BJ (cell line): Measurements from ENCODE around the gene NTNG1. TPM values are rescaled to one million over a fixed set of nuclear protein-coding genes. Genes with fewer than 3 reads are reported as not detected.

Source experiments
- CTCF ChIA-PET: fragments of 350-600 bp; formaldehyde crosslinking; extraction: SDS; loops from one replicate; lab custom pipeline; 2021; ENCODE audit warnings: antibody characterized with exemption, inconsistent platforms; lab: Yijun Ruan, JAX
- POLR2A ChIA-PET: fragments of 300-600 bp; sonication (Branson Sonifier 250); formaldehyde crosslinking; extraction: SDS; loops from one replicate; lab custom pipeline; 2021; ENCODE audit warnings: antibody characterized with exemption; lab: Charles Lee
- DNase-seq: peaks from one replicate; pipeline ENCODE4 v3.0.0-alpha.2; 2011; ENCODE audit warnings: low read depth
- H3K27me3 ChIP-seq: 2 replicates; pipeline ENCODE4 v1.6.0; 2011; ENCODE audit warnings: low read length; ENCODE audit not compliant: control insufficient read depth, insufficient read depth
- H3K36me3 ChIP-seq: 2 replicates; pipeline ENCODE4 v1.5.1; 2011; ENCODE audit warnings: low read length; ENCODE audit not compliant: control insufficient read depth, insufficient read depth
- H3K4me3 ChIP-seq: 2 replicates; pipeline ENCODE4 v1.5.1; 2011; ENCODE audit warnings: low read depth, mild to moderate bottlenecking, control low read depth, low read length
- CTCF ChIP-seq: IDR thresholded peaks from 2 replicates; pipeline ENCODE4 v1.5.1; 2011; ENCODE audit warnings: low read depth, mild to moderate bottlenecking, control low read depth, inconsistent platforms, low read length, moderate library complexity; ENCODE audit not compliant: insufficient read depth
- polyA plus RNA-seq: library from polyadenylated mRNA; depleted of rRNA; stranded (reverse); fragments of >200 nt; gene quantifications from 2 replicates; pipeline ENCODE4 v1.2.3, GENCODE V29; 2011

The NTNG1 gene
- polyA plus RNA-seq, 1 experiment: 3.3 TPM

DNA sequence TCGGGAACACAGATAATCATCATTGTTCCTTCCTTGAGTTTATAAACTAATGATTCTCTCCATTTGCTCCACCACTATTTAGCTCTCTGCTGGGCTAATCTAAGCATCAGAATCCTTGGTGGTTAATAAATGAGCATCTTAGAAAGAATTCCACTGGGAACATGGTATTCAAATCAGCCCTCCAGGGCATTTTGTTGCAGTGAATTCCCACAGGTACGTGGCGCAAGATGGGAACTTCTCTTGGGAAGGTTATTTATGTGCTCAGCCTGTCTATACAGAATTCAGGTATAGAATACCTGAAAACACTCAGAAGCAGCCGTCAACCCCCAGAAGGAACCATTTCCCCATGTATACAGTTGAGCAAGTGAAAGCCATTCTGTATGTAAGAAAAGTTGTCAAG lies 131.5 kb downstream of the NTNG1 start:
- Histone ChIP-seq H3K27me3 (no peaks in the 10 kb centered on the region), H3K36me3 (no peaks in the 10 kb centered on the region), H3K4me3 (no peak overlapping the region)
- ChIA-PET POLR2A (no interaction called here), CTCF (interaction anchor here (0.6 to 2.0 kb wide), 4 partner anchors 10 to 257 kb away, joined by 3 to 7 read pairs (median 4); no protein-coding TSS in a partner anchor)
- TF ChIP-seq CTCF: no peak
- DNase-seq: no peak

DNA sequence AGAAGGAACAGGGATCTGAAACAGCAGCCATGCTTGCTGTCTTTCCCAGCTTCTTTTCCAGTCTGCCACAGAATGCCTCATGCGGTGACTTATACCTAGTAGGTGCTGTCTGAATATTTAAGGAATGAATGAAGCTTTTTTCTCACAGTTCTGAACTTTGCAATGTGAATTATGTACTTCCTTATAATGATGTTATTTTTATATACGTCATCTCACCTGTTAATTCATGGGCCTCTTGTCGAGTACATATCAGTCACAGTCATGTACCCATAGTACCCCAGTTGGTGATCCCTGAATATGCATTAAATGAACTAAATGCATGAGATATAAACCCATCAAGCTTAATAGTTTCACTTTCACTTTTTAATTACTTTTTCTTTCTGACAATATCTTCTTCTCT lies 132.7 kb downstream of the NTNG1 start:
- POLR2A ChIA-PET: no interaction called here
- Histone ChIP-seq H3K36me3 (no peaks in the 10 kb centered on the region), H3K27me3 (no peaks in the 10 kb centered on the region), H3K4me3 (no peak overlapping the region)
- no peak for TF ChIP-seq CTCF
- CTCF ChIA-PET: interaction anchor here (1.6 to 4.6 kb wide), 2 partner anchors 37 to 256 kb away, joined by 4 to 57 read pairs; no protein-coding TSS in a partner anchor
- no peak for DNase-seq

DNA sequence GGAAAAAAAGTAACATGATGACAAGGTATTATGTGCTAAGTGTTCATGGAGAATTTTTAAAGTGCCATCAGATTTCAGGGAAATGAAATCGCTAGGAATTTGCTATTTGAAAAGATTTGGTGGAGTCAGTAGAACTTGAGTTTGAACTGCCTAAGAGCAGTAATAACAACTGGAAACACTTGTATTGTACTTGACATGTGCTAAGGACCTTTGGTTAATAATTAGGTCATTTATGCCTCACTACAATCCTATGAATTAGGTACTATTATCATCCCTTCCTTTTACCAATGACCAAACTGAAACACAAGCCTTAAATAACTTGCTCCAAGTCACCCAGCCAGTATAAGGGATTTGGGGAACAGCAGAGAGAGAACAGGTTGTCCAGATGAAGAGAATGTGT lies 133.4 kb downstream of the NTNG1 start:
- CTCF ChIA-PET: interaction anchor here (4.6 kb wide), 1 partner anchor 256 kb away, joined by 57 read pairs; no protein-coding TSS in a partner anchor
- POLR2A ChIA-PET: no interaction called here

DNA sequence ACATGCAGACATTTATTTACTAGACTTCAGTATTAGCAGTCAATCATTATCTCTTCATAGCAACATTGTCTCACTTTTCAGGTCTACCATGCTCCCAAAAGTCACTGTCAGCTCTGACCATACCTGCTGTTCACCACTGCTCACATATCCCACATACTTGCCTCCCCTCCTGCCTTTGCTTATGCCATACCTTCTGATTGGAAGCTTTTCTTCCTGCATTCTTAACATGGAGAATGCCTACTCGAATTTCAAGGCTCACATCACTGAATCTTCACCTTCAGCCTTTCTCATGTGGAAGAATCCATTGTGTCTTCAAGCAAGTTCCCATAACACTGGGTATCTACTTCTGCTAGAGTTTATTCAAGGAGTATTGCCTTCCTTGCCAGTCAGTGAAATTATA lies 135.4 kb downstream of the NTNG1 start:
- Histone ChIP-seq H3K4me3 (no peak overlapping the region), H3K27me3 (no peaks in the 10 kb centered on the region), H3K36me3 (no peaks in the 10 kb centered on the region)
- no peak for DNase-seq
- ChIA-PET CTCF (interaction anchor here (0.6 to 4.6 kb wide), 10 partner anchors 9 to 453 kb away, joined by 3 to 57 read pairs (median 3); no protein-coding TSS in a partner anchor), POLR2A (no interaction called here)
- no peak for TF ChIP-seq CTCF

More for the DNA sequence above, 133.4 kb downstream of the NTNG1 start:
- Histone ChIP-seq H3K36me3 (no peaks in the 10 kb centered on the region), H3K27me3 (no peaks in the 10 kb centered on the region), H3K4me3 (no peak overlapping the region)
- no peak for TF ChIP-seq CTCF
- no peak for DNase-seq

GRCh38 chr1:107277022-107277421 lies 136.2 kb downstream of the NTNG1 start:
- peak; percentile 2 for DNase-seq
- H3K27me3 ChIP-seq: no peaks in the 10 kb centered on the region
- no peak overlapping the region for H3K4me3 ChIP-seq
- CTCF ChIA-PET: interaction anchor here (0.6 to 4.6 kb wide), 17 partner anchors 9 to 452 kb away, joined by 3 to 57 read pairs (median 3); no protein-coding TSS in a partner anchor
- no peaks in the 10 kb centered on the region for H3K36me3 ChIP-seq
- peak; percentile 68 for TF ChIP-seq CTCF
- POLR2A ChIA-PET: no interaction called here
